ENCODE data around the gene NME1. TPM values are rescaled to one million over a fixed set of nuclear protein-coding genes. Genes with fewer than 3 reads are reported as not detected.

Gene NME1
- total RNA-seq, 1 experiment from 2014 or later = 345 TPM

DNA sequence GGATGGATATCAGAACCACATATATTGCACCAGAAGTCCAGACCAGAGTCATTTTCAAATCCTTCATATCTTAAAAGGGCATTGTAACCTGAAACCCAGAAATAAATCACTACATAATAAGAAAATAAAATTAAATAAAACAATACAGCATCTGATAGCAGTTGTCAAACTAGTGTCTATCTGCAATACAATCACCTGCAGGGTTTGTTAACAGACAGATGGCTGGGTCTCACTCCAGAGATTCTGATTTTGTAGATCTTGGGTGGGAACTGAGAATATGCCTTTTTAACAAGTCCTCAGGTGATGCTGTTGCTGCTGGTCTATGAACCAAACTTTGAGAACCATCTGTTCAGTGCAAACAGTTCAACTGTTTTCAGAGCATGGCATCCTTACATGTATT lies 50.5 kb downstream of the NME1 start:
- DNase-seq (ENCODE audit: low read depth, low spot score) (no peak), ATAC-seq (no peak)
- no peak overlapping the region for H3K4me3 ChIP-seq (ENCODE audit: low read depth in 2 of 2, low read length in 2 of 2)
- ChIA-PET CTCF (no interaction called here), POLR2A (no interaction called here)
- H3K4me1 ChIP-seq (ENCODE audit: control insufficient read depth, insufficient read depth, low read length) = no peaks in the 10 kb centered on the region
- BruUV-seq (replicated peaks) = no TSS peak
- TF ChIP-seq, protein P1, sequence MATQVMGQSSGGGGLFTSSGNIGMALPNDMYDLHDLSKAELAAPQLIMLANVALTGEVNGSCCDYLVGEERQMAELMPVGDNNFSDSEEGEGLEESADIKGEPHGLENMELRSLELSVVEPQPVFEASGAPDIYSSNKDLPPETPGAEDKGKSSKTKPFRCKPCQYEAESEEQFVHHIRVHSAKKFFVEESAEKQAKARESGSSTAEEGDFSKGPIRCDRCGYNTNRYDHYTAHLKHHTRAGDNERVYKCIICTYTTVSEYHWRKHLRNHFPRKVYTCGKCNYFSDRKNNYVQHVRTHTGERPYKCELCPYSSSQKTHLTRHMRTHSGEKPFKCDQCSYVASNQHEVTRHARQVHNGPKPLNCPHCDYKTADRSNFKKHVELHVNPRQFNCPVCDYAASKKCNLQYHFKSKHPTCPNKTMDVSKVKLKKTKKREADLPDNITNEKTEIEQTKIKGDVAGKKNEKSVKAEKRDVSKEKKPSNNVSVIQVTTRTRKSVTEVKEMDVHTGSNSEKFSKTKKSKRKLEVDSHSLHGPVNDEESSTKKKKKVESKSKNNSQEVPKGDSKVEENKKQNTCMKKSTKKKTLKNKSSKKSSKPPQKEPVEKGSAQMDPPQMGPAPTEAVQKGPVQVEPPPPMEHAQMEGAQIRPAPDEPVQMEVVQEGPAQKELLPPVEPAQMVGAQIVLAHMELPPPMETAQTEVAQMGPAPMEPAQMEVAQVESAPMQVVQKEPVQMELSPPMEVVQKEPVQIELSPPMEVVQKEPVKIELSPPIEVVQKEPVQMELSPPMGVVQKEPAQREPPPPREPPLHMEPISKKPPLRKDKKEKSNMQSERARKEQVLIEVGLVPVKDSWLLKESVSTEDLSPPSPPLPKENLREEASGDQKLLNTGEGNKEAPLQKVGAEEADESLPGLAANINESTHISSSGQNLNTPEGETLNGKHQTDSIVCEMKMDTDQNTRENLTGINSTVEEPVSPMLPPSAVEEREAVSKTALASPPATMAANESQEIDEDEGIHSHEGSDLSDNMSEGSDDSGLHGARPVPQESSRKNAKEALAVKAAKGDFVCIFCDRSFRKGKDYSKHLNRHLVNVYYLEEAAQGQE (IDR thresholded peaks at IDR 0.05; ENCODE audit: insufficient read depth in 1 of 2, low read depth in 2 of 2, low read length in 1 of 2) = no peak
- no peak for TF ChIP-seq TCF7L2 (IDR thresholded peaks at IDR 0.05; ENCODE audit: low read depth, low read length)
- TF ChIP-seq CTCF (IDR thresholded peaks at IDR 0.05) = no peak
- no peak for TF ChIP-seq SIN3A (IDR thresholded peaks at IDR 0.05; ENCODE audit: borderline replicate concordance, insufficient read depth, low read depth, low read length)
- TF ChIP-seq POLR2AphosphoS5 (IDR thresholded peaks at IDR 0.05; ENCODE audit: low read depth, low read length) = no peak
- intact Hi-C loops (cut with micrococcal nuclease; ENCODE audit: unreplicated experiment) (no loop called here), in situ Hi-C loops (cut with HindIII; ENCODE audit: low pct_unique_long_range_greater_than_20kb, low sequenced_read_pairs) (no loop called here)
- no peaks in the 10 kb centered on the region for H3K27me3 ChIP-seq (ENCODE audit: control insufficient read depth, insufficient read depth, low read length)
- peaks cover 61% of the 10 kb centered on the region for H3K36me3 ChIP-seq (ENCODE audit: control insufficient read depth, insufficient read depth, low read length)
- H3K9me3 ChIP-seq (ENCODE audit: control insufficient read depth, insufficient read depth, low read depth, low read length) = no peaks in the 10 kb centered on the region
- H3K27ac ChIP-seq (ENCODE audit: low read length) = no peak overlapping the region

Other genes starting within 250 kb of the NME1 start
- gene SPAG9, start 32.7 kb upstream of the NME1 start, total RNA-seq (2021; ENCODE audit: unreplicated experiment) = 144 TPM
- gene NME2, start 12.9 kb downstream of the NME1 start, total RNA-seq (2021; ENCODE audit: unreplicated experiment) = 1,280 TPM
- 16.6 TPM for gene MBTD1, start 106.5 kb downstream of the NME1 start, total RNA-seq (2021; ENCODE audit: unreplicated experiment)
- gene UTP18, start 107.0 kb downstream of the NME1 start, total RNA-seq (2021; ENCODE audit: unreplicated experiment) = 96.3 TPM

Data from Panc1 (cell line).